SK-N-SH (cell line): ENCODE data around the gene SLC17A5. TPM values are rescaled to one million over a fixed set of nuclear protein-coding genes. Genes with fewer than 3 reads are reported as not detected.

Source experiments
- CTCF ChIA-PET: fragments of 300-600, 350-600 bp; formaldehyde crosslinking; extraction: SDS; loops from one replicate; lab custom pipeline; 2021; lab: Yijun Ruan, JAX
- POLR2A ChIA-PET: fragments of 350-600 bp; sonication (Branson Sonifier 250); formaldehyde crosslinking; extraction: SDS; loops from one replicate; lab custom pipeline; 2020; ENCODE audit warnings: antibody characterized with exemption, inconsistent platforms; lab: Yijun Ruan, JAX
- DNase-seq: peaks from one replicate; pipeline ENCODE4 v3.0.0; 2012
- H2AFZ ChIP-seq: fragments of 200-600 bp; sonication (generic); 2 replicates; pipeline ENCODE4 v1.8.1; 2016; ENCODE audit warnings: antibody characterized with exemption, mild to moderate bottlenecking, low read depth
- H3F3A ChIP-seq: fragments of 200-600 bp; sonication (generic); replicated peaks from 2 replicates; pipeline ENCODE3; 2016; ENCODE audit warnings: antibody characterized with exemption, mild to moderate bottlenecking; ENCODE audit not compliant: insufficient read depth
- H3K27ac ChIP-seq, 2 experiments: fragments of 200-500 bp in 1 of 2; fragments of 200-600 bp in 1 of 2; sonication (Bioruptor generic) in 1 of 2; sonication (generic), shearing (Covaris generic) in 1 of 2; 2 replicates each; pipeline versions ENCODE4 v1.5.1 to v1.6.1; 2014 to 2016; ENCODE audit warnings: low read depth in 2 of 2, inconsistent platforms in 1 of 2, low read length in 1 of 2, mild to moderate bottlenecking in 1 of 2, mixed read lengths in 1 of 2
- H3K27me3 ChIP-seq: fragments of 200-600 bp; sonication (generic), shearing (Covaris generic); 2 replicates; pipeline ENCODE4 v1.6.1; 2016; ENCODE audit warnings: mixed run types; ENCODE audit not compliant: insufficient read depth
- H3K36me3 ChIP-seq, 2 experiments: fragments of 200-500 bp in 1 of 2; fragments of 200-600 bp in 1 of 2; sonication (Bioruptor generic) in 1 of 2; sonication (generic) in 1 of 2; replicated peaks in 1 of 2; 2 replicates each; pipeline versions ENCODE3 to v1.5.1; 2014 to 2016; ENCODE audit warnings: low read length in 1 of 2, mild to moderate bottlenecking in 1 of 2; ENCODE audit not compliant: insufficient read depth in 2 of 2, control insufficient read depth in 1 of 2
- H3K4me1 ChIP-seq, 2 experiments: fragments of 200-500 bp in 1 of 2; fragments of 200-600 bp in 1 of 2; sonication (Bioruptor generic) in 1 of 2; sonication (generic), shearing (Covaris generic) in 1 of 2; 2 replicates each; pipeline versions ENCODE4 v1.5.1 to v1.6.1; 2014 to 2016; ENCODE audit warnings: low read depth in 1 of 2, low read length in 1 of 2, mixed run types in 1 of 2; ENCODE audit not compliant: insufficient read depth in 2 of 2, control insufficient read depth in 1 of 2
- H3K4me2 ChIP-seq: fragments of 200-600 bp; sonication (generic), shearing (Covaris generic); 2 replicates; pipeline ENCODE4 v1.6.1; 2017; ENCODE audit warnings: mixed run types
- H3K4me3 ChIP-seq, 2 experiments: fragments of 200-500 bp in 1 of 2; fragments of 200-600 bp in 1 of 2; sonication (Bioruptor generic) in 1 of 2; sonication (generic), shearing (Covaris generic) in 1 of 2; 2 replicates each; pipeline versions ENCODE4 v1.5.1 to v1.8.1; 2014 to 2016; ENCODE audit warnings: low read depth in 2 of 2, inconsistent platforms in 1 of 2, low read length in 1 of 2, mild to moderate bottlenecking in 1 of 2, mixed read lengths in 1 of 2, moderate library complexity in 1 of 2
- H3K79me2 ChIP-seq: fragments of 200-600 bp; sonication (generic); 2 replicates; pipeline ENCODE4 v1.8.1; 2017; ENCODE audit warnings: mild to moderate bottlenecking; ENCODE audit not compliant: insufficient read depth
- H3K9ac ChIP-seq: fragments of 200-600 bp; sonication (generic); 2 replicates; pipeline ENCODE4 v1.6.1; 2017; ENCODE audit warnings: mixed run types
- H3K9me2 ChIP-seq: fragments of 200-600 bp; sonication (generic); 2 replicates; pipeline ENCODE4 v1.6.1; 2017; ENCODE audit warnings: mixed run types
- H3K9me3 ChIP-seq: fragments of 200-600 bp; sonication (generic); 2 replicates; pipeline ENCODE4 v1.6.1; 2017; ENCODE audit warnings: mixed run types, mild to moderate bottlenecking, moderate library complexity
- H4K20me1 ChIP-seq: fragments of 200-600 bp; sonication (generic); 2 replicates; pipeline ENCODE4 v1.6.1; 2017; ENCODE audit warnings: mild to moderate bottlenecking, mixed run types; ENCODE audit not compliant: insufficient read depth
- CHD2 ChIP-seq: fragments of 150-350 bp; IDR thresholded peaks from 2 replicates; pipeline ENCODE4 v1.6.1; 2018; ENCODE audit warnings: low read length; ENCODE audit not compliant: partially characterized antibody
- ELF1 ChIP-seq: IDR thresholded peaks from 2 replicates; pipeline ENCODE4 v1.4.0; 2012
- EP300 ChIP-seq, 2 experiments: IDR thresholded peaks; 2 replicates each; pipeline versions ENCODE4 v1.4.0 to v1.6.1; 2012; ENCODE audit warnings: borderline replicate concordance in 1 of 2, low read depth in 1 of 2, low read length in 1 of 2
- FOSL2 ChIP-seq: IDR thresholded peaks from 2 replicates; pipeline ENCODE4 v1.4.0; 2012; ENCODE audit warnings: low read depth, mild to moderate bottlenecking, moderate library complexity, borderline replicate concordance
- MEF2A ChIP-seq: IDR thresholded peaks from 2 replicates; pipeline ENCODE4 v1.4.0; 2012; ENCODE audit warnings: low read depth, borderline replicate concordance
- NRF1 ChIP-seq: IDR thresholded peaks from 2 replicates; pipeline ENCODE4 v1.6.1; 2012; ENCODE audit warnings: low read depth, mild to moderate bottlenecking, low read length
- PBX3 ChIP-seq: IDR thresholded peaks from 2 replicates; pipeline ENCODE4; 2012
- RFX5 ChIP-seq: IDR thresholded peaks from 2 replicates; pipeline ENCODE4 v1.6.1; 2012; ENCODE audit warnings: mild to moderate bottlenecking, improper control_type of control experiment, low read length
- RXRA ChIP-seq: IDR thresholded peaks from 2 replicates; pipeline ENCODE4 v1.4.0; 2012; ENCODE audit warnings: low read depth, mild to moderate bottlenecking, borderline replicate concordance
- SIN3A ChIP-seq: IDR thresholded peaks from 2 replicates; pipeline ENCODE4 v1.6.1; 2012; ENCODE audit warnings: low read depth, mild to moderate bottlenecking, low read length, moderate library complexity, borderline replicate concordance
- SMC3 ChIP-seq: IDR thresholded peaks from 2 replicates; pipeline ENCODE4 v1.6.1; 2012; ENCODE audit warnings: low read depth, low read length, improper control_type of control experiment
- TCF12 ChIP-seq: IDR thresholded peaks from 2 replicates; pipeline ENCODE4 v1.4.0; 2012
- USF2 ChIP-seq: fragments of 150-350 bp; IDR thresholded peaks from 2 replicates; pipeline ENCODE4 v1.6.1; 2017; ENCODE audit warnings: antibody characterized with exemption, low read length, low read depth, borderline replicate concordance
- YY1 ChIP-seq: IDR thresholded peaks from 2 replicates; pipeline ENCODE4 v1.4.0; 2012; ENCODE audit warnings: low read depth, mild to moderate bottlenecking
- WGBS: methylation state at CpG from one replicate; pipeline ENCODE4 v1.1.6; 2017; ENCODE audit warnings: low lambda C conversion rate; 5-methylcytosine and 5-hydroxymethylcytosine counted together
- polyA plus RNA-seq, 3 experiments: library from polyadenylated mRNA; depleted of rRNA; stranded (reverse); fragments of >200 nt; gene quantifications; 2 replicates each; pipeline ENCODE4 v1.2.3, GENCODE V29; 2012
- TF ChIP-seq, protein P1 (sequence below): IDR thresholded peaks from 2 replicates; pipeline ENCODE4 v1.6.1; 2012; ENCODE audit warnings: mild to moderate bottlenecking, low read depth, low read length, moderate library complexity
- TF ChIP-seq, protein P2 (sequence below): IDR thresholded peaks from 2 replicates; pipeline ENCODE4 v1.4.0; 2012; ENCODE audit warnings: low read depth, borderline replicate concordance

The SLC17A5 gene
- polyA plus RNA-seq, 1 of the 3 experiments (the other 2 are of a cell fraction): 9.2 TPM

DNA sequence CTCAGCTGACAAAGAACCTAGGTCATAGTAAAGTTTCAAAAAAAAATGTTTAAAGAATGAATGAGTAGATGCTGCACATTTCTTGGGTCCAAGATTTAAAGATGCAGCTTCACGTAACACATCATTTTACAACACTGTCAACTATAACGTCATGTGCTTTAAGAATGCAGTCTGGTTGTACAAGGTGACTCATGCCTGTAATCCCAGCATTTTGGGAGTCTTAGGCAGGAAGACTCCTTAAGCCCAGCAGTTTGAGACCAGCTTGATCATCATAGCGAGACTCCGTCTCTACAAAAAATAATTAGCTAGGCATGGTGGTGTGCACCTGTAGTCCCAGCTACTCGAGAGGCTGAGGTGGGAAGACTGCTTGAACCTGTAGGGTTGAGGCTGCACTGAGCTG is 21.9 kb downstream of the SLC17A5 start:
- WGBS: 75% methylated on average over 5 of the region's 5 CpGs

DNA sequence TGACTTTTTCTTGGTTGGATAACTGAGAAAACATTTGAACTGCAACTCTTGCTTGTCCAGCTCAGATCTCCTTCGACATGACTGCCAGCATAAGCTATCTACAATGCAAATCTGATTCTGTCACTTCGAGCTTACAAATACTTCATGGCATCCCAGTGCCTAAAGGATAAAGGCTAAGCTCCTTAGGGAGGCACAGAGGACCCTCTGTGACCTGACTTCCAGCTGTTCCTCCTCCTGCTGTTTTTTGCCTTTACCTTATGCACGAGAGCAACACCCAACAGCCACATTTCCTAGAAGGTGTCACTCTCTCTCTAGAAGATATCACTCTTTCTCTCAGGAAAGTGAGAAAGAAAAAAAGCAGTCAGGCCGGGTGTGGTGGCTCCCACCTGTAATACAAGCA is 23.4 kb downstream of the SLC17A5 start:
- no peaks in the 10 kb centered on the region for H3F3A ChIP-seq
- TF ChIP-seq MEF2A (no peak), RXRA (no peak), SIN3A (no peak), YY1 (no peak), PBX3 (no peak), SMC3 (no peak), NRF1 (no peak), TCF12 (no peak), CHD2 (no peak), ELF1 (no peak)
- TF ChIP-seq, protein P1, sequence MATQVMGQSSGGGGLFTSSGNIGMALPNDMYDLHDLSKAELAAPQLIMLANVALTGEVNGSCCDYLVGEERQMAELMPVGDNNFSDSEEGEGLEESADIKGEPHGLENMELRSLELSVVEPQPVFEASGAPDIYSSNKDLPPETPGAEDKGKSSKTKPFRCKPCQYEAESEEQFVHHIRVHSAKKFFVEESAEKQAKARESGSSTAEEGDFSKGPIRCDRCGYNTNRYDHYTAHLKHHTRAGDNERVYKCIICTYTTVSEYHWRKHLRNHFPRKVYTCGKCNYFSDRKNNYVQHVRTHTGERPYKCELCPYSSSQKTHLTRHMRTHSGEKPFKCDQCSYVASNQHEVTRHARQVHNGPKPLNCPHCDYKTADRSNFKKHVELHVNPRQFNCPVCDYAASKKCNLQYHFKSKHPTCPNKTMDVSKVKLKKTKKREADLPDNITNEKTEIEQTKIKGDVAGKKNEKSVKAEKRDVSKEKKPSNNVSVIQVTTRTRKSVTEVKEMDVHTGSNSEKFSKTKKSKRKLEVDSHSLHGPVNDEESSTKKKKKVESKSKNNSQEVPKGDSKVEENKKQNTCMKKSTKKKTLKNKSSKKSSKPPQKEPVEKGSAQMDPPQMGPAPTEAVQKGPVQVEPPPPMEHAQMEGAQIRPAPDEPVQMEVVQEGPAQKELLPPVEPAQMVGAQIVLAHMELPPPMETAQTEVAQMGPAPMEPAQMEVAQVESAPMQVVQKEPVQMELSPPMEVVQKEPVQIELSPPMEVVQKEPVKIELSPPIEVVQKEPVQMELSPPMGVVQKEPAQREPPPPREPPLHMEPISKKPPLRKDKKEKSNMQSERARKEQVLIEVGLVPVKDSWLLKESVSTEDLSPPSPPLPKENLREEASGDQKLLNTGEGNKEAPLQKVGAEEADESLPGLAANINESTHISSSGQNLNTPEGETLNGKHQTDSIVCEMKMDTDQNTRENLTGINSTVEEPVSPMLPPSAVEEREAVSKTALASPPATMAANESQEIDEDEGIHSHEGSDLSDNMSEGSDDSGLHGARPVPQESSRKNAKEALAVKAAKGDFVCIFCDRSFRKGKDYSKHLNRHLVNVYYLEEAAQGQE: no peak
- TF ChIP-seq, protein P2, sequence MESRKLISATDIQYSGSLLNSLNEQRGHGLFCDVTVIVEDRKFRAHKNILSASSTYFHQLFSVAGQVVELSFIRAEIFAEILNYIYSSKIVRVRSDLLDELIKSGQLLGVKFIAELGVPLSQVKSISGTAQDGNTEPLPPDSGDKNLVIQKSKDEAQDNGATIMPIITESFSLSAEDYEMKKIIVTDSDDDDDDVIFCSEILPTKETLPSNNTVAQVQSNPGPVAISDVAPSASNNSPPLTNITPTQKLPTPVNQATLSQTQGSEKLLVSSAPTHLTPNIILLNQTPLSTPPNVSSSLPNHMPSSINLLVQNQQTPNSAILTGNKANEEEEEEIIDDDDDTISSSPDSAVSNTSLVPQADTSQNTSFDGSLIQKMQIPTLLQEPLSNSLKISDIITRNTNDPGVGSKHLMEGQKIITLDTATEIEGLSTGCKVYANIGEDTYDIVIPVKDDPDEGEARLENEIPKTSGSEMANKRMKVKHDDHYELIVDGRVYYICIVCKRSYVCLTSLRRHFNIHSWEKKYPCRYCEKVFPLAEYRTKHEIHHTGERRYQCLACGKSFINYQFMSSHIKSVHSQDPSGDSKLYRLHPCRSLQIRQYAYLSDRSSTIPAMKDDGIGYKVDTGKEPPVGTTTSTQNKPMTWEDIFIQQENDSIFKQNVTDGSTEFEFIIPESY: no peak

More for the DNA sequence above, 21.9 kb downstream of the SLC17A5 start:
- Histone ChIP-seq H3K4me2 (no peak overlapping the region), H3K4me3 (no peak overlapping the region), H3K9me2 (no peaks in the 10 kb centered on the region), H3K79me2 (no peaks in the 10 kb centered on the region), H3K9ac (no peak overlapping the region), H3K9me3 (no peaks in the 10 kb centered on the region), H3F3A (no peaks in the 10 kb centered on the region), H3K36me3 (peaks cover 3 to 41% of the 10 kb centered on the region in 2 experiments), H2AFZ (no peak overlapping the region), H3K27me3 (no peaks in the 10 kb centered on the region), H3K27ac (no peak overlapping the region), H3K4me1 (no peaks in the 10 kb centered on the region), H4K20me1 (no peaks in the 10 kb centered on the region)
- DNase-seq: no peak
- TF ChIP-seq USF2 (no peak), PBX3 (no peak), FOSL2 (no peak; the same call in 1 of the 2 replicates), RFX5 (no peak), EP300 (IDR thresholded peaks at IDR 0.05; ENCODE audit: borderline replicate concordance in 1 of 2, low read depth in 1 of 2, low read length in 1 of 2) (no peak)
- POLR2A ChIA-PET: no interaction called here
- CTCF ChIA-PET: interaction anchor here (1.0 kb wide), 1 partner anchor 115 kb away, joined by 3 read pairs; no protein-coding TSS in a partner anchor

More for the DNA sequence above, 23.4 kb downstream of the SLC17A5 start:
- H4K20me1 ChIP-seq: no peaks in the 10 kb centered on the region
- H3K27ac ChIP-seq: no peak overlapping the region
- H3K4me2 ChIP-seq: no peak overlapping the region
- ChIA-PET CTCF (interaction anchor here (1.1 to 1.5 kb wide), 3 partner anchors 18 to 23 kb away, joined by 3 to 5 read pairs (median 4); no protein-coding TSS in a partner anchor), POLR2A (no interaction called here)
- no peaks in the 10 kb centered on the region for H3K4me1 ChIP-seq
- no peak for DNase-seq
- H3K9ac ChIP-seq: no peak overlapping the region
- H2AFZ ChIP-seq: no peak overlapping the region
- H3K79me2 ChIP-seq: no peaks in the 10 kb centered on the region
- 75% methylated on average over 4 of the region's 4 CpGs for WGBS
- H3K9me2 ChIP-seq: no peaks in the 10 kb centered on the region
- H3K27me3 ChIP-seq: no peaks in the 10 kb centered on the region
- no peak overlapping the region for H3K4me3 ChIP-seq
- H3K36me3 ChIP-seq: peaks cover 3 to 31% of the 10 kb centered on the region in 2 experiments
- H3K9me3 ChIP-seq: no peaks in the 10 kb centered on the region
